HEK293 (cell line): ENCODE data around the gene PNKD.

ENCODE experiments used
- ZBTB7A ChIP-seq: fragments of 450-650 bp; formaldehyde crosslinking; IDR thresholded peaks from 2 replicates; pipeline ENCODE4 v1.5.1; 2016; ENCODE audit warnings: low read depth, missing biosample characterization, missing genetic modification characterization
- ZBTB8A ChIP-seq: fragments of 450-650 bp; formaldehyde crosslinking; IDR thresholded peaks from 2 replicates; pipeline ENCODE4 v1.5.1; 2016; ENCODE audit warnings: missing biosample characterization, missing genetic modification characterization
- ZNF138 ChIP-seq: fragments of 450-650 bp; formaldehyde crosslinking; IDR thresholded peaks from 2 replicates; pipeline ENCODE4 v1.5.1; 2016; ENCODE audit warnings: missing biosample characterization, missing genetic modification characterization, borderline replicate concordance
- ZNF76 ChIP-seq: fragments of 450-650 bp; formaldehyde crosslinking; IDR thresholded peaks from 2 replicates; pipeline ENCODE4; 2016; ENCODE audit warnings: low read depth, missing biosample characterization, missing genetic modification characterization, borderline replicate concordance

- TF ChIP-seq ZBTB7A (no peak), ZBTB8A (tag by site-specific recombination) (no peak), ZNF138 (tag by site-specific recombination) (no peak), ZNF76 (tag by site-specific recombination) (no peak)
Observed at GRCh38 chr2:218266316-218266979, 3.9 kb upstream of the PNKD start.
